ENCODE measurements around the gene COL5A3.

GRCh38 chr19:10021446-10021845 lies 11.1 kb upstream of the COL5A3 start:
- TF ChIP-seq CTCF (optimal IDR thresholded peaks at IDR 0.05 in 1 of 3, IDR thresholded peaks at IDR 0.05 in 1 of 3, conservative IDR thresholded peaks at IDR 0.05 in 1 of 3; ENCODE audit: extremely low read depth in 1 of 3, insufficient read depth in 2 of 3, low read length in 3 of 3) (no peak), EZH2 (IDR thresholded peaks at IDR 0.05; ENCODE audit: low read length) (no peak)
